Activated naive CD8-positive, alpha-beta T cell (primary cell): ENCODE data around the gene TBC1D2.
"Not testable (repeated sequence)": the region's sequence is repeated elsewhere in the genome, so short reads cannot be mapped to it uniquely, and the experiment has no call there.

Experiments used
- H3K27ac Mint-ChIP-seq: one replicate; pipeline ENCODE4 v1.8.0; 2021; ENCODE audit warnings: mixed read lengths
- H3K27me3 Mint-ChIP-seq: one replicate; pipeline ENCODE4 v1.8.0; 2021; ENCODE audit warnings: mixed read lengths
- H3K36me3 Mint-ChIP-seq: one replicate; pipeline ENCODE4 v1.8.0; 2021; ENCODE audit warnings: mixed read lengths
- H3K4me1 Mint-ChIP-seq: one replicate; pipeline ENCODE4 v1.8.0; 2021; ENCODE audit warnings: low read depth, mixed read lengths
- H3K4me3 Mint-ChIP-seq: one replicate; pipeline ENCODE4 v1.8.0; 2021; ENCODE audit warnings: mild to moderate bottlenecking, mixed read lengths
- H3K9me3 Mint-ChIP-seq: one replicate; pipeline ENCODE4 v1.8.0; 2021; ENCODE audit warnings: low read depth, mixed read lengths

TBC1D2 gene

GRCh38 chr9:98284754-98285153 lies 29.3 kb upstream of the TBC1D2 start:
- Mint-ChIP-seq H3K27ac (no peak overlapping the region), H3K4me1 (no peaks in the 10 kb centered on the region), H3K4me3 (no peak overlapping the region), H3K9me3 (no peaks in the 10 kb centered on the region), H3K36me3 (no peaks in the 10 kb centered on the region), H3K27me3 (peaks cover 4% of the 10 kb centered on the region)

GRCh38 chr9:98283143-98283542 lies 27.7 kb upstream of the TBC1D2 start:
- not testable (repeated sequence) for H3K27ac Mint-ChIP-seq, H3K27me3 Mint-ChIP-seq

GRCh38 chr9:98281281-98281680 lies 25.8 kb upstream of the TBC1D2 start:
- H3K9me3 Mint-ChIP-seq, result no peaks in the 10 kb centered on the region
- H3K4me3 Mint-ChIP-seq, result no peak overlapping the region
- H3K27ac Mint-ChIP-seq, result no peak overlapping the region
- H3K36me3 Mint-ChIP-seq, result no peaks in the 10 kb centered on the region
- peaks cover 9% of the 10 kb centered on the region for H3K27me3 Mint-ChIP-seq
- no peaks in the 10 kb centered on the region for H3K4me1 Mint-ChIP-seq

More at GRCh38 chr9:98283143-98283542, 27.7 kb upstream of the TBC1D2 start:
- H3K4me1 Mint-ChIP-seq, H3K4me3 Mint-ChIP-seq, H3K9me3 Mint-ChIP-seq, H3K36me3 Mint-ChIP-seq: not testable (repeated sequence)

- Mint-ChIP-seq H3K36me3 (no peaks in the 10 kb centered on the region), H3K9me3 (no peaks in the 10 kb centered on the region), H3K27ac (no peak overlapping the region), H3K27me3 (peaks cover 9% of the 10 kb centered on the region), H3K4me3 (no peak overlapping the region), H3K4me1 (no peaks in the 10 kb centered on the region)
These were observed 25.1 kb upstream of the TBC1D2 start for GRCh38 chr9:98280574-98280973.

GRCh38 chr9:98280162-98280561 lies 24.7 kb upstream of the TBC1D2 start:
- H3K4me3 Mint-ChIP-seq, result no peak overlapping the region
- H3K4me1 Mint-ChIP-seq, result no peaks in the 10 kb centered on the region

GRCh38 chr9:98276907-98277469 lies 21.5 kb upstream of the TBC1D2 start:
- H3K27me3 Mint-ChIP-seq, result peaks cover 10% of the 10 kb centered on the region
- no peaks in the 10 kb centered on the region for H3K4me1 Mint-ChIP-seq
- no peak overlapping the region for H3K4me3 Mint-ChIP-seq
- H3K36me3 Mint-ChIP-seq, result no peaks in the 10 kb centered on the region
- H3K9me3 Mint-ChIP-seq, result no peaks in the 10 kb centered on the region
- H3K27ac Mint-ChIP-seq, result no peak overlapping the region

More at GRCh38 chr9:98280162-98280561, 24.7 kb upstream of the TBC1D2 start:
- Mint-ChIP-seq H3K27me3 (peaks cover 9% of the 10 kb centered on the region), H3K27ac (no peak overlapping the region), H3K9me3 (no peaks in the 10 kb centered on the region), H3K36me3 (no peaks in the 10 kb centered on the region)

- Mint-ChIP-seq H3K27ac (no peak overlapping the region), H3K4me1 (no peaks in the 10 kb centered on the region), H3K4me3 (no peak overlapping the region), H3K9me3 (no peaks in the 10 kb centered on the region), H3K27me3 (peaks cover 7% of the 10 kb centered on the region), H3K36me3 (no peaks in the 10 kb centered on the region)
These were observed 19.7 kb upstream of the TBC1D2 start for GRCh38 chr9:98275159-98275558.

GRCh38 chr9:98272083-98272482 lies 16.6 kb upstream of the TBC1D2 start:
- H3K4me1 Mint-ChIP-seq, result no peaks in the 10 kb centered on the region
- peaks cover 5% of the 10 kb centered on the region for H3K27me3 Mint-ChIP-seq
- no peaks in the 10 kb centered on the region for H3K9me3 Mint-ChIP-seq

GRCh38 chr9:98271479-98271878 lies 16.0 kb upstream of the TBC1D2 start:
- H3K4me1 Mint-ChIP-seq, result no peaks in the 10 kb centered on the region
- H3K27me3 Mint-ChIP-seq, result peaks cover 4% of the 10 kb centered on the region
- no peak overlapping the region for H3K4me3 Mint-ChIP-seq
- H3K9me3 Mint-ChIP-seq, result no peaks in the 10 kb centered on the region
- H3K27ac Mint-ChIP-seq, result no peak overlapping the region
- no peaks in the 10 kb centered on the region for H3K36me3 Mint-ChIP-seq

More at GRCh38 chr9:98272083-98272482, 16.6 kb upstream of the TBC1D2 start:
- Mint-ChIP-seq H3K36me3 (no peaks in the 10 kb centered on the region), H3K27ac (no peak overlapping the region), H3K4me3 (no peak overlapping the region)

- not testable (repeated sequence) for H3K4me3 Mint-ChIP-seq, H3K36me3 Mint-ChIP-seq, H3K9me3 Mint-ChIP-seq, H3K4me1 Mint-ChIP-seq, H3K27ac Mint-ChIP-seq, H3K27me3 Mint-ChIP-seq
These were observed 14.8 kb upstream of the TBC1D2 start for GRCh38 chr9:98270284-98270683.

- H3K4me1 Mint-ChIP-seq, H3K9me3 Mint-ChIP-seq, H3K27ac Mint-ChIP-seq, H3K36me3 Mint-ChIP-seq, H3K27me3 Mint-ChIP-seq, H3K4me3 Mint-ChIP-seq: not testable (repeated sequence)
These were observed 14.2 kb upstream of the TBC1D2 start for GRCh38 chr9:98269652-98270051.

- H3K27me3 Mint-ChIP-seq, H3K4me1 Mint-ChIP-seq, H3K4me3 Mint-ChIP-seq, H3K27ac Mint-ChIP-seq, H3K9me3 Mint-ChIP-seq, H3K36me3 Mint-ChIP-seq: not testable (repeated sequence)
These were observed 12.1 kb upstream of the TBC1D2 start for GRCh38 chr9:98267556-98267955.

- Mint-ChIP-seq H3K4me1 (no peaks in the 10 kb centered on the region), H3K27me3 (no peaks in the 10 kb centered on the region), H3K27ac (no peak overlapping the region), H3K4me3 (no peak overlapping the region), H3K9me3 (no peaks in the 10 kb centered on the region), H3K36me3 (no peaks in the 10 kb centered on the region)
These were observed 9.1 kb upstream of the TBC1D2 start for GRCh38 chr9:98264516-98264915.

GRCh38 chr9:98263482-98264357 lies 8.3 kb upstream of the TBC1D2 start:
- Mint-ChIP-seq H3K9me3 (no peaks in the 10 kb centered on the region), H3K4me3 (no peak overlapping the region), H3K27ac (no peak overlapping the region), H3K4me1 (no peaks in the 10 kb centered on the region), H3K27me3 (no peaks in the 10 kb centered on the region), H3K36me3 (no peaks in the 10 kb centered on the region)

- Mint-ChIP-seq H3K27me3 (no peaks in the 10 kb centered on the region), H3K4me3 (no peak overlapping the region), H3K27ac (no peak overlapping the region), H3K36me3 (no peaks in the 10 kb centered on the region), H3K4me1 (no peaks in the 10 kb centered on the region), H3K9me3 (no peaks in the 10 kb centered on the region)
These were observed 7.6 kb upstream of the TBC1D2 start for GRCh38 chr9:98263080-98263479.

GRCh38 chr9:98262056-98262455 lies 6.6 kb upstream of the TBC1D2 start:
- Mint-ChIP-seq H3K9me3 (no peaks in the 10 kb centered on the region), H3K4me3 (no peak overlapping the region), H3K36me3 (no peaks in the 10 kb centered on the region), H3K4me1 (no peaks in the 10 kb centered on the region), H3K27ac (no peak overlapping the region), H3K27me3 (no peaks in the 10 kb centered on the region)
